ENCODE measurements around the gene PNMA8C.
"Not testable (repeated sequence)": the region's sequence is repeated elsewhere in the genome, so short reads cannot be mapped to it uniquely, and the experiment has no call there.

The PNMA8C gene

DNA sequence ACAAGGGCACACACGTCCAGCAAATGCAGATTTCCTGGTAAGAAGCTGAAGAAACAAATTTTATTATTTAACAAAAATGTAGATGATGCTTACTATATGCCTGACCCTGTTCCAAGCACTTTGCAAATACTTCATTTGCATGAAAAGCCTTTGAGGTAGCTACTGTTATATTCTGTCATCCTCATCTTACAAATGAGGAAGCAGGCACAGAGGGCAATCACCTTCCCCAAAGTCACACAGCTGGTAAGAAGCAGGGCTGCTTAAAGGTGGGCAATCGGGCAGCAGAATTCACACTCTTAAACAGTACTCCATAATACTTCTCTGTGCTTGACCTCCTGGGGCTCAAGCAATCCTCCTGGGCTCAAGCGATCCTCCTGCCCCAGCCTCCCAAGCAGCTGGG, 18.3 kb upstream of the PNMA8C start:
- DNase-seq = no peak

DNA sequence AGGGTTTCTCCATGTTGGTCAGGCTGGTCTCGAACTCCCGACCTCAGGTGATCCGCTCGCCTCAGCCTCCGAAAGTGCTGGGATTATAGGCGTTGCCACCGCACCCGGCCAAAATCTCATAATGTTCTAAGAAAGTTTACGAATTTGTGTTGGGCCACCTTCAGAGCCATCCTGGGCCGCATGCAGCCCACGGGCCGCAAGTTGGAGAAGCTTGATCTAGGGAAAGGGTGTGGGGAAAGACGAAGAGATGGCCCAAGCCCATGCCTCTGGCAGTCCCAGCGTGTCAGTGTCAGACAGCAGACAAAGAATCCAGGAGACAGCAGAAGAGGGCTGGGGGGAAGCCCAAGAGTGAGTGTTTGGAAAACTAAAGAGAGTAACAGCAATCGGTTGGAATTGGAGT, 17.3 kb upstream of the PNMA8C start:
- no peak for DNase-seq

DNA sequence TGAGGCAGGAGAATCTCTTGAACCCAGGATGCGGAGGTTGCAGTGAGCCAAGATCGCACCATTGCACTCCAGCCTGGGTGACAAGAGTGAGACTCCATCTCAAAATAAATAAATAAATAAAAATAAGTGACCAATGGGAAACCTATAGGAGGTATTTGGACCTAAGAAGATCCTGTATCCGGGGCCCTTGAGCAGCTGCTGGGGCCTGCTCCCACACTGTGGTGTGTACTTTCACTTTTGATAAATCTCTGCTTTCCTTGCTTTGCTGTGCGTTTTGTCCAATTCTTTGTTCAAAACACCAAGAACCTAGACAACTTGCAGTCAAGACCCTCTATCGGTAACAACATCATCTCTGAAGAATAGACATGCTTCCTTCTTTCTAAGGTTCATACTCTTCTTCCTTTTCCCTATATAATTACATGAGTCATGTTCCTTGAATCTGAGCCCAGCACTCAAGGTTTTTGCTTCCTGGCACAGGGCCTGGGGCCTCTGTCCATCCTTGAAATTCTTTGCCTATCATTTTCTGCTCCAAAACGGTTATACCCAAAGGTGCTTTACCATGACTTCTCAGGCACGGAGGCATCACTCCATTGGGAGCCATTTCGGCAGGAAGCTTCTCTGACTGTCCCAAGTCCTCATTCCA, 14.2 kb upstream of the PNMA8C start:
- DNase-seq = no peak

DNA sequence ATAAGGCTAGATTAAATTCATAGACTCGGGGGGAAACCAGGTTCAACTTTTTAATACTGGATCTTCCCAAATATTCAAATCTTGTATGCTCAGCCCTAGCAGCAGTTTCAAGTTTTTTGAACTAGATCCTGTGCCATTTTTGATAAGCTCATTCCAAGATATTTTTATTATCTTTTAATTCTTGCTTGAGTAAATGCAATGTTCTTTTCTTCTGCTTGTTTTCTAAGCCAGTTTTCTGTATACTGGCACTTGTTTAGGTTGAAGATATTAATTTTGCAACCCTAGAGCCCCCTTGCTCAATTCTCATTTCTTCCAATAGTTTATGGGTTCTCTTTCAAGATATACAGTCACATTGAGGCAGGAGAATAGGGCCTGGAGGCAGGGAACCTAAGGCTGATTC, 13.1 kb upstream of the PNMA8C start:
- DNase-seq = no peak

DNA sequence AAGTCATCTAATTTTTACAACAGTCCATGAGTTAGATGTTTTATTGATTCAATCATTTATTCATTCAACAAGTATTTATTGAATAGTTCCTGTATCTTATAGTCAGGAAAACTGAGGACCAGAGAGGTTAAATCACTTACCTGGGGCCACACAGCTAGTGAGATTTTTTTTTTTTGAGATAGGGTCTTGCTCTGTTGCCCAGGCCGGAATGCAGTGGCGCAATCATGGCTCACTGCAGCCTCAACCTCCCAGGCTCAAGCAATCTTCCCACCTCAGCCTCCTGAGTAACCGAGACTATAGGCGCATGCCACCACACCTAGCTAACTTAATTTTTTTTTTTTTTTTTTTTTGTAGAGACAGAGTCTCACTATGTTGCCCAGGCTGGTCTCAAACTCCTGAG, 7.0 kb upstream of the PNMA8C start:
- DNase-seq = not testable (repeated sequence)

DNA sequence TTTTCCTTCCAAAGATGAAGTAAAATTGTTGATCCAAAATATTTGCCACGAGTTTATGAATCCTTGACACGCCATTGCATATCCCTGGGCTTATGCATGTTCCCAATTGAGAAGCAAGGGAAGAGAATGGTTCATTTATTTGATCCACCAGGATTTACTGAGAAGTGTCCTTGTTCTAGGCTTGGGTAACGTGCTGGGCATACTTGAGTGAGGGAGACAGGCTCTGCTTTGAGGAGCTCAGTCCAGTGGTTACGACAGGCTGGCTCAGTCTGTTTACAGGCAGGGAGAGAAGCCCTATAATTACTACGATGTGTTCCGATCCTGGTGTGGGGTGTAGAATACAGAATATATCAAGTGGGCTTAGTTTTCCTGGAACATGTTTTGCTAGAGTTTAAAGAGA, 6.3 kb upstream of the PNMA8C start:
- no peak for DNase-seq

- DNase-seq = not testable (repeated sequence)
These were observed 4.7 kb upstream of the PNMA8C start for GRCh38 chr19:46433470-46433869.

DNA sequence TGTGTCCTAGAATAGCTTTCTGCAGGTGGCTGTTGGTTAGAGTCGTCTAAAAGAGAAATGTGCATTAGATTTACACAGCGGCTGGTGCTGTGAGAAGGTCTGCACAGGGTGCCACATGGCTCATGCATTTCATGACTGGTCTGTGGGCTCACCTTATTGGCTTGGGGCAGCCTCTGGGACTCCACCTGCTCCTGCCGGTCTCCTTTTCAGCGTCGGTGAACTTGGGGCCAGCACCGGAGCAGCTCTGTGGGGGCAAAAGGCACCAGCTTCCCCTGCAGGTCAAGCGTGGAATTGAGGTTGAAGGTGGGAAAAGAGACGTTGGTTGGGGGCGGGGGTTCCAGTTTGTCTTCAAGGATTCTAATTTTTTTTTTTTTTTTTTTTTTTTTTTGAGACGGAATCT, 3.1 kb upstream of the PNMA8C start:
- DNase-seq = no peak

GRCh38 chr19:46429999-46430398, 1.3 kb upstream of the PNMA8C start:
- DNase-seq = no peak

GRCh38 chr19:46427518-46428045, 1.2 kb downstream of the PNMA8C start:
- no peak for DNase-seq

GRCh38 chr19:46426506-46427162, 2.1 kb downstream of the PNMA8C start:
- DNase-seq = peak; percentile 59

- DNase-seq = no peak
These were observed 2.7 kb downstream of the PNMA8C start for GRCh38 chr19:46426035-46426505.

- DNase-seq = no peak
These were observed 5.5 kb downstream of the PNMA8C start for GRCh38 chr19:46423188-46423587.

DNA sequence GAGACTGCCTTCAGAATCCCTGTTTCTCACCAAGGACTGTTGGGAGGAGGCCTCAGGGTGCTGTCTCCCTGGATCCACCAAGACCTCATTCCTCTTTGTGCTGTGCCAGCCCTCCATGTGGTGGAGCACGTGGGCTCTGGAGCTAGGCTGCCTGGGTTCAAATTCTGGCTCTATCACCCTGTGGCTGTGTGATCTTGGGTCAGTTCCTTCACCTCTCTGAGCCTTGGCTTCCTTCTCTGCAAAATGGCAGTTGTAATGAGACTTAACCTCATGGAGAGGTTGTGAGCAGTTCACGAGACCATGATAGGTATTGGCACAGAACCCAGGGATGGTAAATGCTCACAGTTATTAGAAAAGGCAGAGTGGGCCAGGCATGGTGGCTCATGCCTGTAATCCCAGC, 6.4 kb downstream of the PNMA8C start:
- DNase-seq = no peak

- no peak for DNase-seq
These were observed 8.7 kb downstream of the PNMA8C start for GRCh38 chr19:46420056-46420455.

DNA sequence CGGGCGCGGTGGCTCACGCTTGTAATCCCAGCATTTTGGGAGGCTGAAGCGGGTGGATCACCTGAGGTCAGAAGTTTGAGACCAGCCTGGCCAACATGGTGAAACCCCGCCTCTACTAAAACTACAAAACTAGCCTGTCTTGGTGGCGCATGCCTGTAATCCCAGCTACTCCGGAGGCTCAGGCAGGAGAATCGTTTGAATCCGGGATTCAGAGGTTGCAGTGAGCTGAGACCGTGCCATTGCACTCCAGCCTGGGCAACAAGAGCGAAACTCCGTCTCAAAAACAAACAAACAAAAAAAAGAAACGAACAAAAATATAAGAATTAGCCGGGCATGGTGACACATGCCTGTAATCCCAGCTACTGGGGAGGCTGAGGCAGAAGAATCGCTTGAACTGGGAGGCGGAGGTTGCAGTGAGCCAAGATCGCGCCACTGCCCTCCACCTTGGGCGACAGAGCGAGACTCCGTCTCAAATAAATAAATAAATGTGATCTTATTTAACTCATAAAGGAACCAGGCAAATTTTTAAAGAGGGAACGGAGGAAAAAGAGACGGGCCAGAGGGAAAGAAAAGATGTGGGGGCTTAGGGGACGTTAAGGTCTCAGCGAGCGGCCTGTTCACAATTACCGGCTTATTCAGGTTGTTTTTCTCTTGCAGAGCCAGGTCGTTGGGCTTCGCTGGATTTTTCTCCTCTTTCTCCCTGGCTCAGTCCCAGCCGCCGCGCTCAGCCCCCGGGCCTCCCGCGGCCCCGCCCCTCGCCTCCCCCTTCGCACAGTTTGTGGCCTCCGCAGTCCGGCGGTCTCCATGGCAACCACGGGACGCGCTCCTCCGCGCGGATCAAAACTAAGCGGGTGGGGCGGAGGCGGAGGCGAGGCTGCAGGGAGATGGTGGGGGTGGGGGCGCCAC, 12.7 kb downstream of the PNMA8C start:
- DNase-seq = not testable (repeated sequence)

DNA sequence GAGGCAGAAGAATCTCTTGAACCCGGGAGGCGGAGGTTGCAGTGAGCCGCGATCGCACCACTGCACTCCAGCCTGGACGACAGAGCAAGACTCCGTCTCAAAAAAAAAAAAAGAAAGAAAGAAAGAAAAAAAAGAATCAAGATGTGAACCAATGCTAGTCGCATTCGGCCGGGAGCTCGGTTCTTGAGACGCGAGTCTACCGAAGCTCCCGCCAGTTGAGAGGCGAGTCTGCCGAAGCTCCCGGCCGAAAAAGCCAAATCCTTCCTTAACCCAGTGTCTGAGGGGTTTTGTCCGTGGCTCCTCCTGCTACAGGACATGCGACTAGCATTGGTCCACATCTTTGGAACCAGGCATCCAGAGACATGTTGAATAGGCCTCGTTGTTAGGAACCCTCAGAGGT, 13.8 kb downstream of the PNMA8C start:
- not testable (repeated sequence) for DNase-seq

DNA sequence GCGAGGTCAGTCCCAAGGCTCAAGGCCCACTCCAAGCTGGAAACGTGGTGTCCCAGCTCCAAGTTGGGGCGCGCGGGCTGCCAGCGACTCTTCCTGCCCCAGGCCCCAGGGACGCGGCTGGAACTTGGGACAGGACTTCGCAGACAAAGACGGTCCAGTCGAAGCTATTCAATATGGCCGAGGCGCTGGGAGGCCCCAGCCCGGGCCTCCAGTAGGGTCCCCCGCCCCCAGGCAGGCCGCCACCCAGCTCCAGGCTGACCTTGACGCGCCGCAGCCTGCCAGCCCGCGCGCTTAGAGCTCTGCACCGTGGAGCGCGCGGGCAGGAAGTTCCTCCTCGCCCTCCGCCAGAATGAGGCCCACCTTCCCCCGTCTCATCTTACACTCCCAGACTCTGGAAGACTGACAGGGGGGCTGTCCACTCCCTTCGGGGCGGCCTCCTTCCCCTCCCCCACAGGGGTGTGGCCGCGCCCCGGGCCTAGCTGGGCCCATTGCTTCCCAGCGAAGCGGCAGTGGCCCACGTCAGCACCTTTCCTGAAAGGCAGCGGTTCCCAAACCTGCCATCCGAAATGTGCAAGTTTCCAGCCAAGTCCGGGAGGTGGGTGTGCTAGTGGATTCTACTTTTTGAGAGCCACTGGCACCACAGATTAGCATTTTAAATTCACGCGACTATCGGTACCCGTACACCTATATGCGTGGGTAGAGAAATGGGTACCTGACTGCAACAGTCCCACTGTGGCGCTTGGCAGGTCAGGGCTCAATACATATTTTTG, 15.3 kb downstream of the PNMA8C start, which contains the start of gene CCDC8:
Gene CCDC8 (minus strand): TSS at position 303 of the 770 bp plus-strand sequence. CDS start 754 bp downstream, outside the sequence.
- no peak for DNase-seq

- no peak for DNase-seq
These were observed 16.0 kb downstream of the PNMA8C start for GRCh38 chr19:46412650-46413261.

DNA sequence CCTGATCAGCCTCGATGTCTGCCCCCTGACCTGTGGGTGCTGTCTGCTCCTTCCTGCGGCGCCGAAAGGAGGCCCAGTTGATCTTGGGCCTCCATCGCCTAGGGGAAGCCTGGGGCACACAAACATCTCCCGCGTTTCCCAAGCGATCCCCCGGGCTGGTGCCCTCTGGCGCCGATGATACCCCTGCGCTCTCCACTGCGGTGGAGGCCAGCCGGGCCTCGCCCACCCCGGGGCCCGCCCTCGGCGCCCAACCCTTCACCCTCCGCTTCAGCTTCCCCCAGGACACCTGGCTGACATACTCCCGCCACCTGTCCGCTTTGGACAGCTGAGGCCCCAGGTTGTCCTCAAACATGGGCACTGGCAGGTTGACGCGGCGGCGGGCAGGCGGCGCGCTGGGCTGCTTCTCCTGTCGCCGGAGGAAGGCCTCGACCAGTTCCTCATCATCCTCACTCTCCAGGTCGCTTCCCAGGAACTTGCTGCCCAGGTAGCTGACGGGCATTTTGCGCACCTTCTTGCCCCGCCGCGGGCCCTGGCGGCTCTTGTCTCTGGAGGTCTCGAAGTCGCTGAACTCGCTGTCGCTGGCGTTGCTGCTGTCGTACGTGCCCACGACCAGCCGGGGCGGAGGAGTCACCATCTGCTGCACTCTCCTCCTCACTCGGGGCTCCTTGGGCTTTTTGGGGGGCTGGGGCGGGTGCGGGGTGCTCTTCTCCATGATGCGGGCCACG, 16.6 kb downstream of the PNMA8C start:
- no peak for DNase-seq
